ENCODE results near the gene CEP350.

CEP350 gene

GRCh38 chr1:179968284-179968993 lies 13.8 kb downstream of the CEP350 start:
- H3K36me3 Mint-ChIP-seq: peaks cover 13% of the 10 kb centered on the region
- H3K4me1 Mint-ChIP-seq: peaks cover 68% of the 10 kb centered on the region
- no peak overlapping the region for H3K4me3 Mint-ChIP-seq

GRCh38 chr1:179968994-179969919 lies 14.6 kb downstream of the CEP350 start:
- no peak overlapping the region for H3K4me3 Mint-ChIP-seq
- H3K36me3 Mint-ChIP-seq: peaks cover 10% of the 10 kb centered on the region
- H3K27ac Mint-ChIP-seq: no peak overlapping the region
- peaks cover 67% of the 10 kb centered on the region for H3K4me1 Mint-ChIP-seq
- no peaks in the 10 kb centered on the region for H3K27me3 Mint-ChIP-seq
- no peaks in the 10 kb centered on the region for H3K9me3 Mint-ChIP-seq

More at GRCh38 chr1:179968284-179968993, 13.8 kb downstream of the CEP350 start:
- Mint-ChIP-seq H3K27ac (no peak overlapping the region), H3K27me3 (no peaks in the 10 kb centered on the region), H3K9me3 (no peaks in the 10 kb centered on the region)

- peaks cover 10% of the 10 kb centered on the region for H3K36me3 Mint-ChIP-seq
- H3K9me3 Mint-ChIP-seq: no peaks in the 10 kb centered on the region
- peaks cover 67% of the 10 kb centered on the region for H3K4me1 Mint-ChIP-seq
- H3K27me3 Mint-ChIP-seq: no peaks in the 10 kb centered on the region
- H3K27ac Mint-ChIP-seq: no peak overlapping the region
- H3K4me3 Mint-ChIP-seq: no peak overlapping the region
These were observed 15.4 kb downstream of the CEP350 start for GRCh38 chr1:179969962-179970361.

- H3K4me3 Mint-ChIP-seq: no peak overlapping the region
- H3K4me1 Mint-ChIP-seq: peaks cover 76% of the 10 kb centered on the region
- peaks cover 9% of the 10 kb centered on the region for H3K36me3 Mint-ChIP-seq
- no peaks in the 10 kb centered on the region for H3K9me3 Mint-ChIP-seq
- peak overlapping the region; percentile 0 for H3K27ac Mint-ChIP-seq
- no peaks in the 10 kb centered on the region for H3K27me3 Mint-ChIP-seq
These were observed 17.2 kb downstream of the CEP350 start for GRCh38 chr1:179971563-179972496.

- H3K4me1 Mint-ChIP-seq: peaks cover 78% of the 10 kb centered on the region
- no peak overlapping the region for H3K4me3 Mint-ChIP-seq
- H3K9me3 Mint-ChIP-seq: no peaks in the 10 kb centered on the region
- peaks cover 9% of the 10 kb centered on the region for H3K36me3 Mint-ChIP-seq
- H3K27me3 Mint-ChIP-seq: no peaks in the 10 kb centered on the region
- no peak overlapping the region for H3K27ac Mint-ChIP-seq
These were observed 18.8 kb downstream of the CEP350 start for GRCh38 chr1:179973198-179974110.

GRCh38 chr1:179976970-179977651 lies 22.5 kb downstream of the CEP350 start:
- peaks cover 75% of the 10 kb centered on the region for H3K4me1 Mint-ChIP-seq
- H3K27me3 Mint-ChIP-seq: no peaks in the 10 kb centered on the region
- no peak overlapping the region for H3K27ac Mint-ChIP-seq
- no peaks in the 10 kb centered on the region for H3K9me3 Mint-ChIP-seq
- H3K4me3 Mint-ChIP-seq: no peak overlapping the region
- peaks cover 13% of the 10 kb centered on the region for H3K36me3 Mint-ChIP-seq

GRCh38 chr1:179978199-179979079 lies 23.8 kb downstream of the CEP350 start:
- no peaks in the 10 kb centered on the region for H3K27me3 Mint-ChIP-seq
- no peaks in the 10 kb centered on the region for H3K9me3 Mint-ChIP-seq
- H3K27ac Mint-ChIP-seq: no peak overlapping the region
- peaks cover 11% of the 10 kb centered on the region for H3K36me3 Mint-ChIP-seq
- peaks cover 67% of the 10 kb centered on the region for H3K4me1 Mint-ChIP-seq
- no peak overlapping the region for H3K4me3 Mint-ChIP-seq

- Mint-ChIP-seq H3K4me3 (no peak overlapping the region), H3K36me3 (peaks cover 10% of the 10 kb centered on the region), H3K27me3 (no peaks in the 10 kb centered on the region), H3K9me3 (no peaks in the 10 kb centered on the region), H3K4me1 (peaks cover 45% of the 10 kb centered on the region), H3K27ac (no peak overlapping the region)
These were observed 29.5 kb downstream of the CEP350 start for GRCh38 chr1:179984101-179984500.

- H3K27me3 Mint-ChIP-seq: no peaks in the 10 kb centered on the region
- no peak overlapping the region for H3K4me3 Mint-ChIP-seq
- H3K36me3 Mint-ChIP-seq: peaks cover 5% of the 10 kb centered on the region
- H3K9me3 Mint-ChIP-seq: no peaks in the 10 kb centered on the region
- peak overlapping the region; percentile 25 for H3K27ac Mint-ChIP-seq
- H3K4me1 Mint-ChIP-seq: peaks cover 36% of the 10 kb centered on the region
These were observed 30.3 kb downstream of the CEP350 start for GRCh38 chr1:179984942-179985341.

- Mint-ChIP-seq H3K27ac (no peak overlapping the region), H3K36me3 (peaks cover 5% of the 10 kb centered on the region), H3K27me3 (no peaks in the 10 kb centered on the region), H3K4me1 (peaks cover 4% of the 10 kb centered on the region), H3K9me3 (no peaks in the 10 kb centered on the region), H3K4me3 (no peak overlapping the region)
These were observed 36.2 kb downstream of the CEP350 start for GRCh38 chr1:179990847-179991246.

GRCh38 chr1:179995576-179995975 lies 41.0 kb downstream of the CEP350 start:
- Mint-ChIP-seq H3K4me3 (no peak overlapping the region), H3K36me3 (peaks cover 10% of the 10 kb centered on the region), H3K27ac (peak overlapping the region; percentile 8)

GRCh38 chr1:179996099-179996498 lies 41.5 kb downstream of the CEP350 start:
- Mint-ChIP-seq H3K27me3 (no peaks in the 10 kb centered on the region), H3K4me3 (no peak overlapping the region), H3K9me3 (no peaks in the 10 kb centered on the region), H3K4me1 (peaks cover 4% of the 10 kb centered on the region), H3K27ac (no peak overlapping the region), H3K36me3 (peaks cover 10% of the 10 kb centered on the region)

More at GRCh38 chr1:179995576-179995975, 41.0 kb downstream of the CEP350 start:
- Mint-ChIP-seq H3K4me1 (peaks cover 4% of the 10 kb centered on the region), H3K9me3 (no peaks in the 10 kb centered on the region), H3K27me3 (no peaks in the 10 kb centered on the region)

GRCh38 chr1:180000575-180000974 lies 46.0 kb downstream of the CEP350 start:
- Mint-ChIP-seq H3K9me3 (no peaks in the 10 kb centered on the region), H3K36me3 (peaks cover 15% of the 10 kb centered on the region), H3K27ac (no peak overlapping the region), H3K4me1 (peaks cover 9% of the 10 kb centered on the region), H3K4me3 (no peak overlapping the region), H3K27me3 (no peaks in the 10 kb centered on the region)
